ENCODE data around the gene NEDD4L.

- TF ChIP-seq CTCF (IDR thresholded peaks at IDR 0.05; ENCODE audit: insufficient read depth, low read length, poor library complexity, severe bottlenecking) (no peak), EZH2phosphoT487 (conservative IDR thresholded peaks at IDR 0.05; ENCODE audit: low read length) (no peak)
Observed at GRCh38 chr18:58042826-58043490, 1.1 kb upstream of the NEDD4L start.
